SK-N-MC (cell line): Measurements from ENCODE around the gene FAM81A.

Source experiments
- DNase-seq: peaks from one replicate; pipeline ENCODE4 v3.0.0-alpha.2; 2011; ENCODE audit warnings: low read depth, low spot score
- H3K27ac ChIP-seq: fragments of 200-600 bp; sonication (generic); 2 replicates; pipeline ENCODE4 v1.5.1; 2016; ENCODE audit warnings: mixed run types
- H3K36me3 ChIP-seq: fragments of 200-600 bp; sonication (generic); 2 replicates; pipeline ENCODE4 v1.6.1; 2017; ENCODE audit warnings: antibody characterized with exemption, low read length, mixed read lengths; ENCODE audit not compliant: insufficient read depth
- H3K4me3 ChIP-seq: fragments of 200-600 bp; sonication (generic); 2 replicates; pipeline ENCODE4 v1.5.1; 2016
- H3K9ac ChIP-seq: fragments of 200-600 bp; sonication (generic); 2 replicates; pipeline ENCODE4 v1.8.0; 2017; ENCODE audit warnings: mixed run types, mixed read lengths; ENCODE audit not compliant: insufficient read length
- H3K9me3 ChIP-seq: fragments of 200-600 bp; sonication (generic); 2 replicates; pipeline ENCODE4 v1.6.1; 2017; ENCODE audit warnings: low read depth, mild to moderate bottlenecking, antibody characterized with exemption, low read length, moderate library complexity, mixed read lengths
- EZH2 ChIP-seq: fragments of 200-600 bp; sonication (generic); IDR thresholded peaks from one replicate; pipeline ENCODE4 v1.6.1; 2017; ENCODE audit warnings: antibody characterized with exemption
- FOXP2 ChIP-seq: optimal IDR thresholded peaks from 2 replicates; pipeline ENCODE3; 2011; ENCODE audit warnings: mild to moderate bottlenecking, moderate library complexity; ENCODE audit not compliant: insufficient read depth; ENCODE audit errors: extremely low read length, control extremely low read depth
- POLR2AphosphoS5 ChIP-seq: IDR thresholded peaks from 2 replicates; pipeline ENCODE4 v1.6.1; 2012; ENCODE audit warnings: mild to moderate bottlenecking, low read depth, low read length, borderline replicate concordance

The FAM81A gene

DNA sequence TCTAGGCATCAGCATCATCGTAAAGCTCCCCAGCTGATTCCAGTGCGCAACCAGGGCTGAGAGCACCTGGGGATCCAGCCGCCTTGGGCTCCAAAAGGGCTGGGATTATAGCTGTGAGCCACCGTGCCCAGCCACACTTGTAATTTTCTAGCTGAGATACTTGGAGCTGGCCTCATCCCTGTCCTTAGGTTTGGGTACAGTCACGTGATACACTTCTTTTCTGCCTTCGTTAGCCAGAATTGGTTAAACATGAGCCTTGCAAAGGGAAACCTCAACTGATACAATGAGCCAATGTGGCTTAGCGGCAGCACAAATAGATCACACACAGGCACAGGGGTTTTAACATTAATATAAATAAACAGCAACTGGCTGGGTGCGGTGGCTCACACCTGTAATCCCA lies 103.8 kb downstream of the FAM81A start:
- no peak overlapping the region for H3K4me3 ChIP-seq

DNA sequence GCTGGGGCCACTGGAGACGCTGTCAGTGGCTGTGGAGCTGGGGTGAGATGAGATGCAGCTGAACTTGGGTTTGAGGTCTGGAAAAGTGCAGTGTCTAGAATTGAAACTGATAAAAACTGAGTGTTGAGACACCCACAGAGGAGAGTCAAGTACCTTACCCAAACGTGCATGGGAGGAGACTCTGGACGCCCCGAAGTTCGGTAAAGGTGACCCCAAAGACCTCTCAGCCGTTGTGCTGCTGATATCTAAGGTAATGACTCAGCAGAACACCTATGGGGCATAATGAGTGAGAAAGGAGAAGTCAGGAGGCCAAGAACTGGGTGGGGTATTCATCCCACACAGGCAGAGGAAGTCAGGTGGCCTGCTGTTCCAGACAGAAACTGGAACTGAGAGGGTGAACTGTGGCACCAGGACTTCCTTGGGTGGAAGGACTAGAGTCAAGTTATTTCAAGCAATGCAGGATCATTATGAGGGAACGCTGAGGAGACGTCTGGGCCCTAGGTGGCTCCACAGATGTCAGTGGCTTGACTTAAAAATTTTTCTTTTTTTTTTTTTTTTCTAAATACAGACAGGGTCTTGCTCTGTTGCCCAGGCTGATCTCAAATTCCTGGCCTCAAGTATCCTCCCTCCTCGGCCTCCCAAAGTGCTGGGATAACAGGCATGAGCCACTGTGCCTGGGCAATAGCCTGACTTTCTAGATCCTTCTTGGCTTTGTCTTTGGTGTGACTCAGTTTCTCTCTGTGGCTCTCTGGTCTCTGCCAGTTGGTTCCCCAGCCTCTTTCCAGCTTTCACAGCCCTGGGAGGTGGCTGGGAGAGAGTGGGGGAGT lies 105.9 kb downstream of the FAM81A start:
- H3K4me3 ChIP-seq, result no peak overlapping the region
- H3K27ac ChIP-seq, result no peak overlapping the region

More for the DNA sequence above, 103.8 kb downstream of the FAM81A start:
- no peak for DNase-seq
- TF ChIP-seq POLR2AphosphoS5 (no peak), FOXP2 (no peak), EZH2 (no peak)
- no peaks in the 10 kb centered on the region for H3K9me3 ChIP-seq
- H3K9ac ChIP-seq, result no peak overlapping the region
- H3K36me3 ChIP-seq, result no peaks in the 10 kb centered on the region
- no peak overlapping the region for H3K27ac ChIP-seq

DNA sequence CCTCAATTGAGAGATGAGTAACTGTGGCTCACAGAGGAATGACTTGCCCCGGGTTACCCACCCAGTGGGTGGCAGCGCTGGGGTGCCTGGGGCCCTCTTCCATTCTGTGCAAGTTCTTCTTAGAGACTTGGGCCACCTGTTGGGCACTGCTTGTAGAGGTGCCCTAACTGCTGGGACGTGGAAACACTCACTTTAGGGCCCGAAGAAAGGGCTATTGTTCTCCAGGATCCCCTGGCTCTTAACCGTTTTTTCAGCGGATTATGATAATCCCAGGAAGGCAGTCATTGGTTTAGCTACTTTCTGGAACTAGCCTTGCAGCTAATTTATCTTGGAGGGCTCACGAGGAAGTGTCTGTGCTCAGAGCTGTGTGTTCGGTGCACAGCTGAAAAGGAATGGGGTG lies 107.6 kb downstream of the FAM81A start:
- no peak for DNase-seq

More for the DNA sequence above, 105.9 kb downstream of the FAM81A start:
- Histone ChIP-seq H3K36me3 (no peaks in the 10 kb centered on the region), H3K9ac (no peak overlapping the region), H3K9me3 (no peaks in the 10 kb centered on the region)
- TF ChIP-seq POLR2AphosphoS5, result no peak
- no peak for TF ChIP-seq FOXP2
- no peak for TF ChIP-seq EZH2
- no peak for DNase-seq

DNA sequence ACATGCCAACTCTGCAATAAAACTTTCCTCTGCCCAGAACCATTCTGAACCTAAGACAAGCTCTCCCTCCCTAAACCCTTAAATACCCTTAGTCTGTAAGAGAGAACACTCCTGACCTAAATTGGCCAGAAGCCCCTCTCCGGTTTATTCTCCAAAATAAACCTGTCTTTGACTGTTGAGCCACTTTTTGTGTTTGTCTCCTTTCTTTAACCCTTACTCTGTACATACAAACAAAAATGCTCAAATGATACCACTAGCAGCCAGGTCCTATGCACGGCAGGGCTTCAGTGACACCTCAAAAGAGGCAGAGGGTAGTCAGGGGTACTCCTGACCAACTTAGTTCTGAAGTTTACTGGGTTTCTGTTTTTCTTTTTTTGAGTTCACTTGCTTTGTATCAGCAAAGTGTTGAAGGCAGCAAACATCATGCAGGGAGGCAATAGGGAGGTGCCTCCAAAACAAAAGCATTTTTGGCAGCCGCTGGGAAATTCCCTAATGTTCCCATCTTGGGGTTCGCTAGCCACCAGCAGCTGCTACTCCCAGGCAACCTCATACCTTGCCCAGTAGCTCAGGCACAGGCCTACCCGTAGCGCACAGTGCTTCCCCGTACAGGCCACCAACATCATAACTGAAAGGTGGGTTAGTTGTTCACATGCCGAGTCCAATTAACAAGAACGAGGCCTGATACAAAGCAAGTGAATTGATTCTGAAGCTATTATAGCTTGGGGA lies 110.7 kb downstream of the FAM81A start:
- H3K9ac ChIP-seq, result no peak overlapping the region
- no peaks in the 10 kb centered on the region for H3K36me3 ChIP-seq
- TF ChIP-seq EZH2 (no peak), FOXP2 (no peak), POLR2AphosphoS5 (no peak)
- no peak overlapping the region for H3K27ac ChIP-seq
- no peaks in the 10 kb centered on the region for H3K9me3 ChIP-seq
- H3K4me3 ChIP-seq, result no peak overlapping the region
- no peak for DNase-seq

More for the DNA sequence above, 107.6 kb downstream of the FAM81A start:
- no peaks in the 10 kb centered on the region for H3K36me3 ChIP-seq
- H3K4me3 ChIP-seq, result no peak overlapping the region
- TF ChIP-seq EZH2 (no peak), POLR2AphosphoS5 (no peak), FOXP2 (no peak)
- no peak overlapping the region for H3K27ac ChIP-seq
- H3K9me3 ChIP-seq, result no peaks in the 10 kb centered on the region
- no peak overlapping the region for H3K9ac ChIP-seq

DNA sequence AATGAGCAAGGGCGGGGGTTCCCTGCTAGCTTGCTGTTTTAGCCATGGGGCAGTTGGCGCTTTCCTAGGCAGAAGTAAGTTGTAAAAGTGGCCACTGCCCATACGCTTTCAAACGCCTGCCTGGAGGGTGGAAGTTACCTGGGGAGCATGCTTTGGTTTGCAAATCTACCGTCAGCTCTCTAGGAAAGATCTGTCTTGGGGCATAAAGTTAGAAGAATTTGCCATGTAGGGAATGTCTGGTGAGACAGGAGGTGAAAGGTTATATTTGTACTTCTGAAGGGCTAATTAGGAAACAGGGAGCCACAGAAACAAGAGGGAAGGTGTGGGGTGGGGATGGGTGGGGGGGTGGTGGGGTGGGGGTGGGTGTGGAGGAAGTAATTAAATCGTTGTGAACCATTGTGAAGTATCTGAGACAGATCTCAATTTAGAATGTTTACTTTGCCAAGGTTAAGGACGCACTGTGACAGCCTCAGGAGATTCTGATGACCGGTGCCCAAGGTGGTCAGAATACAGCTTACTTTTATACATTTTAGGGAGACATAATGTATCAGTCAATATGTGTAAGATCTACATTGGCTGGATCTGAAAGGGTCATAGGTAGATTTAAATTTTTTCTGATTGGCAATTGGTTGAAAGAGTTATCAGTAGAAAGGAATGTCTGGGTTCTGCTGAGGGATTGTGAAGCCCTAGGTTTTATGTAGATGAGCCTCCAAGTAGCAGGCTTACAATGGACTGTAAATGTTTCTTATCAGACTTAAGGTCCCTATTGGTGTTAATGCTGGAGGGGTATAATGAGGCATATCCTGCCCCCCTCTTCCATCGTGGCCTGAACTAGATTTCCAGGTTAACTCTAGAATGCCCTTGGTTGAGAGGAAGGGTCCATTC lies 111.6 kb downstream of the FAM81A start:
- no peak overlapping the region for H3K9ac ChIP-seq
- TF ChIP-seq EZH2, result no peak
- TF ChIP-seq POLR2AphosphoS5, result no peak
- TF ChIP-seq FOXP2, result no peak
- no peaks in the 10 kb centered on the region for H3K36me3 ChIP-seq
- no peaks in the 10 kb centered on the region for H3K9me3 ChIP-seq
- no peak overlapping the region for H3K4me3 ChIP-seq
- no peak for DNase-seq
- H3K27ac ChIP-seq, result no peak overlapping the region

DNA sequence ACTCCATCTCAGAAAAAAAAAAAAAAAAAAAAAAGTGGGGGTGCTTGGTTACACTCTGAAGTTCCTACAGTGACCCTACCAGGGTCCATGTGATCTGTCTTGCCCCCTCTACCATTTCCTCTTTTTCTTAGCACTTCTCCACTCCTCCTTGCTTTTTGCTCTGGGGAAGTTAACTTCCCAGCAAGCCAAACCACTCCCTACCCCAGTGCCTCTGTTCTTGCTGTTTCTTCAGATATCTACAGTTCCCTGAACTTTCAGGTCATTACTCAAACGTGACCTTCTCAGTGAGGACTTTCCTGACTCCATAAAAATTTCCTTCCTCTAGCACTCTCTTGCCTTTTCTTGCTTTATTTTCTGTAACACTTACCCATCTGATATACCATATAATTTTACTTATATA lies 112.5 kb downstream of the FAM81A start:
- Histone ChIP-seq H3K27ac (no peak overlapping the region), H3K9ac (no peak overlapping the region), H3K4me3 (no peak overlapping the region), H3K9me3 (no peaks in the 10 kb centered on the region), H3K36me3 (no peaks in the 10 kb centered on the region)
- TF ChIP-seq FOXP2, result no peak
- TF ChIP-seq POLR2AphosphoS5, result no peak
- no peak for TF ChIP-seq EZH2
- DNase-seq, result no peak

DNA sequence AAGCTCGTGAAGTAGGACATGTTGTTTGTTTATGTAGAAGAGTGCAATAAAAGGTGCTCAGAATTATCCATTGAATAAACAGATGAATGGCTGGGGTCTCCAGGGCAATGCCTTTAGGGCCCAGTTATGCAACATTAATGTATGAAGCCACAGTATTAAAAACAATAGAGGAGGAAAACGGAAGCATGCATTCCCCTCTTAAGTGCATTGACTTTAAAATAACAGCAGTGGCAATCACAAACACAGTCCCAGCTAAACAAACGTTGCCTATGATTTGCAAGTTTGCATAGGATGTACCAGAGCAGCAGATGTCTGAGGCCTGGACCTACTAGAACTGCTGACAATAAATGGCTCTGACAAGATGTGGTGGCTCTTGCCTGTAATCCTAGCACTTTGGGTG lies 113.0 kb downstream of the FAM81A start:
- TF ChIP-seq FOXP2, result no peak
- no peak for TF ChIP-seq EZH2
- TF ChIP-seq POLR2AphosphoS5, result no peak
- no peak for DNase-seq
- no peak overlapping the region for H3K27ac ChIP-seq

More for the DNA sequence above, 113.0 kb downstream of the FAM81A start:
- Histone ChIP-seq H3K4me3 (no peak overlapping the region), H3K9me3 (no peaks in the 10 kb centered on the region), H3K36me3 (no peaks in the 10 kb centered on the region), H3K9ac (no peak overlapping the region)
